ENCODE measurements around the gene TMEM125.

The TMEM125 gene

GRCh38 chr1:43296207-43296606 lies 26.4 kb downstream of the TMEM125 start:
- Histone ChIP-seq H3K27ac (replicated peaks) (no peak overlapping the region), H3K4me3 (replicated peaks; ENCODE audit: insufficient read depth, low read length) (no peak overlapping the region), H3K27me3 (ENCODE audit: insufficient read depth, poor library complexity, severe bottlenecking) (no peaks in the 10 kb centered on the region)
- DNase-seq (ENCODE audit: low read depth in 1 of 2, low spot score in 1 of 2) = no peak
- TF ChIP-seq CTCF (IDR thresholded peaks at IDR 0.05; ENCODE audit: insufficient read depth, low read length) = no peak
- no peak for TF ChIP-seq REST (IDR thresholded peaks at IDR 0.05; ENCODE audit: insufficient replicate concordance, low read depth)
- TF ChIP-seq POLR2AphosphoS5 (IDR thresholded peaks at IDR 0.05; ENCODE audit: low read depth) = no peak
- no peak for TF ChIP-seq SPI1 (IDR thresholded peaks at IDR 0.05; ENCODE audit: borderline replicate concordance, low read depth)
- no peak for TF ChIP-seq GABPA (IDR thresholded peaks at IDR 0.05; ENCODE audit: low read depth)

- H3K4me3 ChIP-seq (replicated peaks; ENCODE audit: insufficient read depth, low read length) = no peak overlapping the region
- H3K27me3 ChIP-seq (ENCODE audit: insufficient read depth, poor library complexity, severe bottlenecking) = no peaks in the 10 kb centered on the region
- TF ChIP-seq SPI1 (IDR thresholded peaks at IDR 0.05; ENCODE audit: borderline replicate concordance, low read depth) (no peak), POLR2AphosphoS5 (IDR thresholded peaks at IDR 0.05; ENCODE audit: low read depth) (no peak), CTCF (IDR thresholded peaks at IDR 0.05; ENCODE audit: insufficient read depth, low read length) (no peak), GABPA (IDR thresholded peaks at IDR 0.05; ENCODE audit: low read depth) (no peak), REST (IDR thresholded peaks at IDR 0.05; ENCODE audit: insufficient replicate concordance, low read depth) (no peak)
- H3K27ac ChIP-seq (replicated peaks) = no peak overlapping the region
- no peak for DNase-seq (ENCODE audit: low read depth in 1 of 2, low spot score in 1 of 2)
Observed at GRCh38 chr1:43298055-43298454, 28.3 kb downstream of the TMEM125 start.

GRCh38 chr1:43299101-43299500 lies 29.3 kb downstream of the TMEM125 start:
- Histone ChIP-seq H3K27me3 (ENCODE audit: insufficient read depth, poor library complexity, severe bottlenecking) (no peaks in the 10 kb centered on the region), H3K4me3 (replicated peaks; ENCODE audit: insufficient read depth, low read length) (no peak overlapping the region), H3K27ac (replicated peaks) (no peak overlapping the region)
- no peak for DNase-seq (ENCODE audit: low read depth in 1 of 2, low spot score in 1 of 2)
- TF ChIP-seq REST (IDR thresholded peaks at IDR 0.05; ENCODE audit: insufficient replicate concordance, low read depth) (no peak), POLR2AphosphoS5 (IDR thresholded peaks at IDR 0.05; ENCODE audit: low read depth) (no peak), GABPA (IDR thresholded peaks at IDR 0.05; ENCODE audit: low read depth) (no peak), CTCF (IDR thresholded peaks at IDR 0.05; ENCODE audit: insufficient read depth, low read length) (no peak), SPI1 (IDR thresholded peaks at IDR 0.05; ENCODE audit: borderline replicate concordance, low read depth) (no peak)
